ENCODE data around the gene KLC4.

GRCh38 chr6:43016943-43017334 is 42.5 kb upstream of the KLC4 start:
- no peak for TF ChIP-seq CTCF (conservative IDR thresholded peaks at IDR 0.05; ENCODE audit: low read length)
- TF ChIP-seq EZH2phosphoT487 (IDR thresholded peaks at IDR 0.05; ENCODE audit: borderline replicate concordance, low read depth, low read length), result no peak

Data from OCI-LY7 (cell line).